OCI-LY7 (cell line): ENCODE measurements around the gene TMEM204. TPM values are rescaled to one million over a fixed set of nuclear protein-coding genes. Genes with fewer than 3 reads are reported as not detected.

ENCODE experiments used
- BruUV-seq: library from RNA; stranded (reverse); fragments of 400-500 nt; replicated peaks from 2 replicates; lab custom pipeline; 2021; lab: Mats Ljungman, UMichigan
- CTCF ChIA-PET: fragments of 300-600 bp; sonication (Branson Sonifier 250); formaldehyde crosslinking; loops from one replicate; lab custom pipeline; 2022; ENCODE audit warnings: antibody characterized with exemption; ENCODE audit not compliant: unreplicated experiment; lab: Charles Lee
- POLR2A ChIA-PET: fragments of 300-600 bp; sonication (Branson Sonifier 250); formaldehyde crosslinking; loops from one replicate; lab custom pipeline; 2022; ENCODE audit warnings: antibody characterized with exemption; lab: Charles Lee
- DNase-seq: peaks from one replicate; pipeline ENCODE4 v3.0.0-alpha.2; 2015; ENCODE audit warnings: low spot score
- H2AFZ ChIP-seq: fragments of 200-600 bp; sonication (generic), shearing (Covaris generic); 2 replicates; pipeline ENCODE4 v1.6.1; 2014; ENCODE audit warnings: mild to moderate bottlenecking, antibody characterized with exemption, low read length, moderate library complexity
- H3K27ac ChIP-seq: fragments of 200-600 bp; sonication (generic); 2 replicates; pipeline ENCODE4 v1.5.1; 2014; ENCODE audit warnings: mixed run types, low read depth, mild to moderate bottlenecking, moderate library complexity, low read length, inconsistent platforms; ENCODE audit not compliant: poor library complexity, severe bottlenecking
- H3K36me3 ChIP-seq: fragments of 200-600 bp; sonication (generic); 2 replicates; pipeline ENCODE4 v1.6.1; 2014; ENCODE audit warnings: mild to moderate bottlenecking, antibody characterized with exemption, low read length, moderate library complexity, mixed read lengths; ENCODE audit not compliant: insufficient read depth
- H3K4me1 ChIP-seq: fragments of 200-600 bp; sonication (generic); 2 replicates; pipeline ENCODE4 v1.5.1; 2014; ENCODE audit warnings: mild to moderate bottlenecking, low read length; ENCODE audit not compliant: insufficient read depth, poor library complexity, severe bottlenecking
- H3K4me2 ChIP-seq: fragments of 200-600 bp; sonication (generic); 2 replicates; pipeline ENCODE4 v1.6.1; 2014; ENCODE audit warnings: mild to moderate bottlenecking, low read length
- H3K4me3 ChIP-seq: fragments of 200-600 bp; sonication (generic); 2 replicates; pipeline ENCODE4 v1.5.1; 2014; ENCODE audit warnings: mild to moderate bottlenecking, low read depth, low read length; ENCODE audit not compliant: poor library complexity, severe bottlenecking
- H3K79me2 ChIP-seq: fragments of 200-600 bp; sonication (generic); 2 replicates; pipeline ENCODE4 v1.6.1; 2016; ENCODE audit warnings: low read depth, mild to moderate bottlenecking, low read length, moderate library complexity, mixed read lengths; ENCODE audit not compliant: insufficient read depth
- H3K9me2 ChIP-seq: fragments of 200-600 bp; sonication (generic); 2 replicates; pipeline ENCODE4 v1.6.1; 2016; ENCODE audit warnings: mild to moderate bottlenecking, low read length, mixed read lengths; ENCODE audit not compliant: insufficient read depth
- H3K9me3 ChIP-seq: fragments of 200-600 bp; sonication (generic); 2 replicates; pipeline ENCODE4 v1.6.1; 2014; ENCODE audit warnings: mild to moderate bottlenecking, mixed run types, low read length, mixed read lengths
- H4K20me1 ChIP-seq: fragments of 200-600 bp; sonication (generic); 2 replicates; pipeline ENCODE4 v1.6.1; 2014; ENCODE audit warnings: mild to moderate bottlenecking, antibody characterized with exemption, low read length, moderate library complexity, mixed read lengths; ENCODE audit not compliant: insufficient read depth
- CTCF ChIP-seq: fragments of 200-600 bp; sonication (generic); conservative IDR thresholded peaks from 2 replicates; pipeline ENCODE4 v1.5.1; 2014; ENCODE audit warnings: mild to moderate bottlenecking, antibody characterized with exemption, low read length, moderate library complexity, mixed read lengths
- EZH2phosphoT487 ChIP-seq: fragments of 200-600 bp; sonication (generic); IDR thresholded peaks from 2 replicates; pipeline ENCODE4 v1.6.1; 2018; ENCODE audit warnings: low read depth, borderline replicate concordance, mild to moderate bottlenecking, mixed run types, antibody characterized with exemption, low read length, moderate library complexity, mixed read lengths
- intact Hi-C: fragments of 100-400 bp; cut with micrococcal nuclease; formaldehyde crosslinking; loops from one replicate; pipeline ENCODE4 v1.10.0; 2022; ENCODE audit not compliant: unreplicated experiment
- total RNA-seq, 2 experiments: library from RNA; depleted of rRNA in 1 of 2; stranded (reverse); fragments of >200 nt in 1 of 2; shearing (Covaris generic) in 1 of 2; gene quantifications; 2 replicates each; pipeline ENCODE4 v1.2.3, GENCODE V29; 2014 to 2022

TMEM204 gene
- total RNA-seq, 2 experiments from 2014 or later = not detected

- CTCF ChIA-PET = no interaction called here
- Histone ChIP-seq H3K27ac (no peak overlapping the region), H3K79me2 (no peaks in the 10 kb centered on the region), H4K20me1 (no peaks in the 10 kb centered on the region), H3K4me3 (no peak overlapping the region), H3K9me2 (no peaks in the 10 kb centered on the region), H3K4me1 (no peaks in the 10 kb centered on the region), H3K9me3 (no peaks in the 10 kb centered on the region), H2AFZ (no peak overlapping the region), H3K36me3 (no peaks in the 10 kb centered on the region), H3K4me2 (no peak overlapping the region)
- POLR2A ChIA-PET = no interaction called here
- no peak for DNase-seq
- intact Hi-C loops = no loop called here
- TF ChIP-seq CTCF (no peak), EZH2phosphoT487 (no peak)
- no TSS peak for BruUV-seq
Measured at GRCh38 chr16:1550069-1550468, 16.6 kb downstream of the TMEM204 start.

- no peaks in the 10 kb centered on the region for H4K20me1 ChIP-seq
Measured at GRCh38 chr16:1550696-1551095, 17.2 kb downstream of the TMEM204 start.

DNA sequence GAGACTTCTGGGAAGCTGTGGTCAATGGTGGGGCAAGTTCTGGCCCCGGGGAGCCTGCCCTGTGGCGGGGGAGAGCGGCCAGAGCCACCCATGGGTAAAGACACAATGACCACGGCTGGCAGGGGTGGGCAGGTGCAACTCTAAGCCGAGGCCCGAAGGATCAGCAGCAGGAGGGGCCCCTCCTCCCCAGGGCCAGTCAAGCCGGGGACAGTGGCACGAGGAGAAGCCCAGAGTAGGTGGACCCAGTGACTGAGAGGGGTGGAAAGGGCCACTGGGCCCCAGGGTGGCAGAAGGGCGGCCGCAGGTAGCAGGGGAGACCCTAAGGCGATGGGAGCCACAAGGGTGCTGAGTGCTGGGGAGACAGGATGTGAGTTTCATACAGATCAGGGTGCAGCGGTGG, 17.7 kb downstream of the TMEM204 start:
- intact Hi-C loops = no loop called here
- no peak for TF ChIP-seq EZH2phosphoT487
- TF ChIP-seq CTCF = no peak

More at GRCh38 chr16:1550696-1551095, 17.2 kb downstream of the TMEM204 start:
- no peak overlapping the region for H3K27ac ChIP-seq
- ChIA-PET CTCF (no interaction called here), POLR2A (no interaction called here)
- H3K9me3 ChIP-seq = no peaks in the 10 kb centered on the region
- H3K4me2 ChIP-seq = no peak overlapping the region
- TF ChIP-seq CTCF (no peak), EZH2phosphoT487 (no peak)
- no peaks in the 10 kb centered on the region for H3K4me1 ChIP-seq
- intact Hi-C loops = no loop called here
- no peak overlapping the region for H2AFZ ChIP-seq
- H3K79me2 ChIP-seq = no peaks in the 10 kb centered on the region
- H3K4me3 ChIP-seq = no peak overlapping the region
- no peak for DNase-seq
- no TSS peak for BruUV-seq
- H3K36me3 ChIP-seq = no peaks in the 10 kb centered on the region
- no peaks in the 10 kb centered on the region for H3K9me2 ChIP-seq

More for the DNA sequence above, 17.7 kb downstream of the TMEM204 start:
- Histone ChIP-seq H3K27ac (no peak overlapping the region), H4K20me1 (no peaks in the 10 kb centered on the region), H3K4me3 (no peak overlapping the region), H3K79me2 (no peaks in the 10 kb centered on the region), H3K4me2 (no peak overlapping the region), H3K9me2 (no peaks in the 10 kb centered on the region), H3K9me3 (no peaks in the 10 kb centered on the region), H2AFZ (no peak overlapping the region), H3K4me1 (no peaks in the 10 kb centered on the region), H3K36me3 (no peaks in the 10 kb centered on the region)
- no peak for DNase-seq
- POLR2A ChIA-PET = no interaction called here
- CTCF ChIA-PET = no interaction called here
- no TSS peak for BruUV-seq
